ENCODE results near the gene RHOBTB1. TPM values are rescaled to one million over a fixed set of nuclear protein-coding genes. Genes with fewer than 3 reads are reported as not detected.

Gene RHOBTB1
- total and polyA plus RNA-seq, 9 of the 15 experiments (the other 6 are each of a cell fraction or from before 2014, with no cell fraction given): 1.7 to 11.7 (median 9.3) TPM

- TF ChIP-seq, protein P1, sequence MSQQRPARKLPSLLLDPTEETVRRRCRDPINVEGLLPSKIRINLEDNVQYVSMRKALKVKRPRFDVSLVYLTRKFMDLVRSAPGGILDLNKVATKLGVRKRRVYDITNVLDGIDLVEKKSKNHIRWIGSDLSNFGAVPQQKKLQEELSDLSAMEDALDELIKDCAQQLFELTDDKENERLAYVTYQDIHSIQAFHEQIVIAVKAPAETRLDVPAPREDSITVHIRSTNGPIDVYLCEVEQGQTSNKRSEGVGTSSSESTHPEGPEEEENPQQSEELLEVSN (IDR thresholded peaks at IDR 0.05; ENCODE audit: borderline replicate concordance in 1 of 2, extremely low read depth in 1 of 2, insufficient read depth in 1 of 2, insufficient read length in 1 of 2, low read depth in 1 of 2, low read length in 1 of 2, poor library complexity in 1 of 2, severe bottlenecking in 1 of 2): no peak
- peak in 1 of 2 experiments; percentile 9; a peak in 2 of 4 replicates for TF ChIP-seq UBTF (IDR thresholded peaks at IDR 0.05; ENCODE audit: borderline replicate concordance in 1 of 2, low read depth in 2 of 2, low read length in 2 of 2)
- TF ChIP-seq HEY1 (CRISPR knock-in tag; IDR thresholded peaks at IDR 0.05; ENCODE audit: borderline replicate concordance): no peak
- TF ChIP-seq ZBTB9 (CRISPR knock-in tag; IDR thresholded peaks at IDR 0.05): no peak
- TF ChIP-seq ZNF174 (CRISPR knock-in tag; IDR thresholded peaks at IDR 0.05): no peak
- TF ChIP-seq POLR2AphosphoS2 (IDR thresholded peaks at IDR 0.05; ENCODE audit: low read length): no peak
- TF ChIP-seq ELF2 (CRISPR knock-in tag; IDR thresholded peaks at IDR 0.05): no peak
- TF ChIP-seq ARID1B (IDR thresholded peaks at IDR 0.05): peak; percentile 5; the same call in 1 of the 2 replicates
- TF ChIP-seq MAZ (CRISPR knock-in tag; conservative IDR thresholded peaks at IDR 0.05 in 1 of 2, IDR thresholded peaks at IDR 0.05 in 1 of 2): peak in 1 of 2 experiments; percentile 41; a peak in 1 of 4 replicates
- no peak for TF ChIP-seq RBM39 (optimal IDR thresholded peaks at IDR 0.05; ENCODE audit: low read depth, low read length)
- no peak for TF ChIP-seq ETS2 (tag; IDR thresholded peaks at IDR 0.05; ENCODE audit: borderline replicate concordance, poor library complexity, severe bottlenecking)
- no peak for TF ChIP-seq PTTG1 (tag; IDR thresholded peaks at IDR 0.05; ENCODE audit: low read depth)
- no peak for TF ChIP-seq ARHGAP35 (IDR thresholded peaks at IDR 0.05; ENCODE audit: partially characterized antibody)
- TF ChIP-seq, protein P2, sequence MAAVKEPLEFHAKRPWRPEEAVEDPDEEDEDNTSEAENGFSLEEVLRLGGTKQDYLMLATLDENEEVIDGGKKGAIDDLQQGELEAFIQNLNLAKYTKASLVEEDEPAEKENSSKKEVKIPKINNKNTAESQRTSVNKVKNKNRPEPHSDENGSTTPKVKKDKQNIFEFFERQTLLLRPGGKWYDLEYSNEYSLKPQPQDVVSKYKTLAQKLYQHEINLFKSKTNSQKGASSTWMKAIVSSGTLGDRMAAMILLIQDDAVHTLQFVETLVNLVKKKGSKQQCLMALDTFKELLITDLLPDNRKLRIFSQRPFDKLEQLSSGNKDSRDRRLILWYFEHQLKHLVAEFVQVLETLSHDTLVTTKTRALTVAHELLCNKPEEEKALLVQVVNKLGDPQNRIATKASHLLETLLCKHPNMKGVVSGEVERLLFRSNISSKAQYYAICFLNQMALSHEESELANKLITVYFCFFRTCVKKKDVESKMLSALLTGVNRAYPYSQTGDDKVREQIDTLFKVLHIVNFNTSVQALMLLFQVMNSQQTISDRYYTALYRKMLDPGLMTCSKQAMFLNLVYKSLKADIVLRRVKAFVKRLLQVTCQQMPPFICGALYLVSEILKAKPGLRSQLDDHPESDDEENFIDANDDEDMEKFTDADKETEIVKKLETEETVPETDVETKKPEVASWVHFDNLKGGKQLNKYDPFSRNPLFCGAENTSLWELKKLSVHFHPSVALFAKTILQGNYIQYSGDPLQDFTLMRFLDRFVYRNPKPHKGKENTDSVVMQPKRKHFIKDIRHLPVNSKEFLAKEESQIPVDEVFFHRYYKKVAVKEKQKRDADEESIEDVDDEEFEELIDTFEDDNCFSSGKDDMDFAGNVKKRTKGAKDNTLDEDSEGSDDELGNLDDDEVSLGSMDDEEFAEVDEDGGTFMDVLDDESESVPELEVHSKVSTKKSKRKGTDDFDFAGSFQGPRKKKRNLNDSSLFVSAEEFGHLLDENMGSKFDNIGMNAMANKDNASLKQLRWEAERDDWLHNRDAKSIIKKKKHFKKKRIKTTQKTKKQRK (IDR thresholded peaks at IDR 0.05; ENCODE audit: borderline replicate concordance, low read depth, low read length): no peak
- TF ChIP-seq MYC (IDR thresholded peaks at IDR 0.05; ENCODE audit: low read depth, low read length): 0 out of 2 replicates have a peak, but pooled peaks have one; percentile 21
- TF ChIP-seq MYC (CRISPR knock-in tag; IDR thresholded peaks at IDR 0.05; ENCODE audit: borderline replicate concordance, low read depth): peak; percentile 44; the same call in 1 of the 2 replicates
- TF ChIP-seq GTF2E2 (tag; IDR thresholded peaks at IDR 0.05): no peak; the same call in 1 of the 2 replicates
- TF ChIP-seq PYGO2 (tag; IDR thresholded peaks at IDR 0.05): no peak
Measured at GRCh38 chr10:60943316-60944057, 498 bp downstream of the RHOBTB1 start (continued).

All from K562 (cell line).